ENCODE results near the gene YPEL1.

The YPEL1 gene, protein sequence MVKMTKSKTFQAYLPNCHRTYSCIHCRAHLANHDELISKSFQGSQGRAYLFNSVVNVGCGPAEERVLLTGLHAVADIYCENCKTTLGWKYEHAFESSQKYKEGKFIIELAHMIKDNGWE

DNA sequence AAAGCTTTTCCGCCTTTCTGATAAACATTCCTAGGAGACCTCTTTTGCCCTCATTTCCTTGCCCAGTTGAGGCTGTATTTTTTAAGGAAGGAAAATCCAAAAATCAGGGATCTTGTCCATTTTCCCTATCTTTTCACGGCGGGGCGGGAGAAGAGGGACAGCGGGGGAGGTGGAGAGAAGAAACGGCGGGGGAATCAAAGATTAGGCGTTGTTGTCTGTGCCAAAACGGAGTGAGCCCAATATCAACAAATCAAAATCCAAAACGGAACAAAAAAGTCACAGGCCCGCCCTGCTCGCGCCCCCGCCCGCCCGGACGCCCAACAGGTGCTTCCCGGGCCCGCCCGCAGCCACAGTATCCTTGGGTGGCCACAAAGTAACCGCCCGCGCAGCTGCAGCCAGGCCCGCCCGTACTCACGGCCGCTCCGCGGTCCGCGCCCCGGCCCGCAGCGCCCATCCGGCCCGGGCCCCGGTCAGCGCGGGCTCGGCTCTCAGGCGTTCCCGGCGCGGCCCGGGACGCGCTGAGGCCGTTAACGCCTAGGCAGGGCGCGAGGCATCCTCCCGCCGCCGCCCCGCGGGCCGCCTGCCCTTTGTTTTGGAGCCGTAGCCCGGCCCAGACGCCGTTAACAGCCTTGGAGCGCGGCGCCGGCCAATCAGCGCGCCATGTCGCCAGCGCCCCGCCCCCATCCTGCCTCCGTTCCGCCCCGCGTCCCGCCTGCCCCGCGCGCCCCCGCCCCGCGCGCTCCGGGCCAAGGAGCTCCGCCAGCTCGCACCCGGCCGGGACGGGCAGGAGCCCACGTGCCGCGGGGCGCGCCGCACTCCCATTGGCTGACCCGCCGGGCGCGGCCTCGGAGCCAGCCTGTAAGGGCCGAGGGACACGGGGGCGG, at the start of gene YPEL1:
Gene YPEL1, minus strand, starts transcription at position 595 of the 884 bp plus-strand sequence. CDS start 25,050 bp downstream, outside the sequence.
- peak; percentile 93 to 96 for DNase-seq

DNA sequence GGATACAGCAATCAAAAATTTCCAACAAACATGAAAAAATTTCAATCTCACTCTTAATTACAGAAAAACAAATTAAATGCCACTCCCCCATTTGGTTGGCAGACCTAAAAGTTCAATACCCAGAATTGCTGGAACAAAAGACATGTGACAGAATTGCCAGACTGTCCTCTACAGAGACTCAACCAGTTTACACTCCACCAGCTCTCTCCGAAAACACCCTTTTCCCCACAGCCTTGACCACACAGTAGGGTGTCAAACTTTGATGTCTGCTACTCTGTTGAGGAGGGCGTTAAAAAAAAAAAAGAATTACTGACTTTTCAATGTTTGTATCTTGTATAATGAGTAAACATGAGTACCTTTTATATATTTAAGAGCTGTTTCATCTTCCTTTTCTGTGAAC, 44.7 kb upstream of the YPEL1 start:
- DNase-seq: no peak

- no peak for DNase-seq
Observed at GRCh38 chr22:21779444-21779843, 43.9 kb upstream of the YPEL1 start.

- DNase-seq: no peak
Observed at GRCh38 chr22:21778705-21779363, 43.2 kb upstream of the YPEL1 start.

- no peak for DNase-seq
Observed at GRCh38 chr22:21771631-21771976, 36.0 kb upstream of the YPEL1 start.

DNA sequence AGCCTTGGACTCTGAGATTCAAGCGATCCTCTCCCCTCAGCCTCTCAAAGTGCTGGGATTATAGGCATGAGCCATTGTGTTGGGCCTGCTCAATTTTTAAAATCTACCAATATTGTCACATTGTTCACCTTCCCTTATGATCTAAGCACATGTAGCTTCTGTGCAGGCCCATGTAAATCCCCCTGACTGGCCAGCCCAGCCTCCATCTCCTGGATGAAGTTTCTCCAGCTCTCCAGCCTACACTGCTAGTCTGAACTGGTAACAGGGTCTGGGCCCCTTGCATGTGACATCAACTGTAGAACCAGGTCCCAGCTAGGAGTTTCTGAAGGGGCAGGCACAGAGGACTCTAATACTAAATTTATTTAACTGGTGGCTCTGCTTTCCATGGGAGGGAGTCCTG, 32.8 kb upstream of the YPEL1 start:
- no peak for DNase-seq

- DNase-seq: peak; percentile 75 to 80
Observed at GRCh38 chr22:21766691-21767462, 31.3 kb upstream of the YPEL1 start.

DNA sequence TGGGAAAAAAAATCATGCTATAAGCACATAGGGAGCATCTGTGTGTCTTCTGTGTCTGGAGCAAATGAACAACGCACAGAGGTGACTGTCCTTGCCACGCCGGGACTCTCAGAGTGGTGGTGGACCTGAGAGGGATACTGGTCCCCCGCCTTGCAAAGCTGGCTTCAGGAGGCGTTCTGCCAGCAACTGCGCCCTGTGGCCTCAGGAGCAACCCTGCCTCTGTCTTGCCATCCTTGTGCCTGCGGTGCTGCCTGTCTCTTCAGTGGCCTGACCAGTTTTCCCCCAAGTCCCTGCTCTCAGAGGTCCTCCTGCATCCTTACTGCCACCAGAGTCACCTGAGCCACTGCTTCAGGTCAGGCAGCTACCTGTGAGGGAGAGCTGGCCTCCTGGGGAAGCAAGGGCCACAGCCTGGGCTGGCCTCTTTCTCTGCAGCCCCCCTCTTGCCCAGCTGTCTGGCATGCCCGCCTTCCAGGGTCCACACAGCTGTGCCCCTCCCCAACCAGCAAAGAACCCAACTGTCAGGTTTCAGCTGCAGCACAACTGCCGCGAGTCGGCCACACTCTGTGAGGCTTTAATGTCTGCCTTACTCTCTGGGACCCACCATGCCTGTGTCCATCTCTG, 30.4 kb upstream of the YPEL1 start:
- DNase-seq: no peak

GRCh38 chr22:21764038-21764804, 28.6 kb upstream of the YPEL1 start:
- peak; percentile 38 to 46 for DNase-seq

GRCh38 chr22:21762712-21763581, 27.4 kb upstream of the YPEL1 start:
- DNase-seq: peak; percentile 60 to 69

DNA sequence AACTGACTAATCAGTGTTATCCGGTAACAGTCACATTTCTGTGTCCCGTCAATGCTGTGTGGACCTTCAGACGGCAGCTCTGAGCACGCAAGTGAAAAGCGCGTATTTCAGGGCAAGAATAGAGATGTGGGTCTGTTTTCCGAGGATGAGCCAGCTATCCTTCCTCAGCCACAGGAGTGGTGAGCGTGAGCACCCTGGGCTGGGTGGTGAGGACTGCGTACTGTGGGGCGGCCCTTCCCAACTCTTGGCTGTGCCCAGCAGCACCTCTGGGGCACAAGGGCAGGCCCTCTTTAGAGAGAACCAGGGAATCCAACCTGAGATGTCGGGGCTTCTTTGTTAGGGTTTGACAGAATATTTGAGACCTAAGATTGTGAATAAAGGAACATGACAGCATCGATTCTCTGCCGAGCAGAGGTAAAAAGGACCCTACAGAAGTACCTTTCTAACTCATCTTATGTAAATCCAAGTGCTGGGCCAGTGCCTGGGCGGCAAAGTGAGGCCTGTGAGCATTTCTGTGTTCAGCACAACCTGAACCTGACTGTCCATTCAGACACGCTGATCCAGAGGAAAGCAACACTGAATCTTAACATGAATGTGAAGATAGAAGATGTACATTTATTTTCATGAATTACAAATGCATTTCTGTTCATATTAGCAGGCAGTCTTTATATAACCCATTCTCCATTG, 26.5 kb upstream of the YPEL1 start:
- DNase-seq: no peak

- peak; percentile 37 to 57 for DNase-seq
Observed at GRCh38 chr22:21761086-21761485, 25.5 kb upstream of the YPEL1 start.

GRCh38 chr22:21760640-21761039, 25.0 kb upstream of the YPEL1 start:
- no peak for DNase-seq

GRCh38 chr22:21759646-21760376, 24.2 kb upstream of the YPEL1 start:
- no peak for DNase-seq

- DNase-seq: no peak
Observed at GRCh38 chr22:21759093-21759492, 23.5 kb upstream of the YPEL1 start.

DNA sequence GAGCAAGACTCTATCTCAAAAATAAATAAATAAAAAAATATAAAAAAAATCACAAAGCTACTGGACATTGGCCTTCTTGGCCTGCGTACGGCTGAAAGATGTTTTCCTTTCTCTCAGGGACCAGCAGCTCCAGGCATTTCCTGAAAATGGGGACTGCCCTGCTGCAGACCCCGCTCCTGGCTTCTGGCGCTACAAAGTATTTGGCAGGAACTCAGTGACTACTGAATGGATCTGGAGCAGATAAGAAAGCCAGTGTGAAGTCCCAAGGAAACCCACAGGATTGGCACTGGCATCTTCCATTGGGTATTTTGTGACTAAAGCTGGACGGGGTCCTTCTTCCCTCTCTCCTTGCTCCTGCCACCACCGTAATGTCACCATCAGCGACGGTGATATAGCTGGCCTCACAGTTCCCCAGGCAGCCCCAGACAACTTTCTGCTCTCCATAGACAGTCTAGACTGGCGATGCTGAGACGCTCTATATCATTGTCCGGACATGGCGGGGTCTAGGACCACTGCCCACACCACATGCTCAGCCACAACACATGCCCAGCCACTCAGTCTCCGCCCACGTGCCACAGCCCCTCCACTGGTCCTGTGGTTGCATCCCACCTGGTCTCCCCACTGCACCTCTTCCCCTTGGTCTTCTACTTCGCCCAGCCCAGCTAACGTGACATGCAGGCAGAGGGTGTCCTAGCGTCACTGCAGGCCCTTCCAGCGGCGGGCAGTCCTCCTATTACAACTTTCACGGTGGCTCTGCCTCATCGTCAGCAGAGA, 22.7 kb upstream of the YPEL1 start:
- DNase-seq: no peak

DNA sequence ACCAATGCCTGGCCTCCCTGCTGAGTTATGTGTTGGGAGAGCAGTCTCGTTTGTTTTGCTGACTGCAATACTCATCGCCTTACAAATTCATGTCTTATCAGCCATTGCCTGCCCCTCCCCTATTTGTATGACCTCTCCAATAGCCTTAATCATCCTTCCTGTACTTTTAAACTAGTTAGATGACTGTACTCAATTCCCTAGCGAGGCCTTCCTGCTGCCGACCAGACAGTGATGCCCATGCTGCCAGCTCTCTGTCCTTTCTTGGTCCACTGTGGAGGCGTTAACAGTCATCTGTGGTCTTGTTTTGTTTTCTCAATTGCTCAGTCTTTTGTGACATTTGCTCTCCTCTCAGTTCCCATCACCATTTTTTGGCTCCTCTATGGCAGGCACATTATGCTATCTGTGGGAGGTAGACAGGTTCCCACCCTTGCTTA, 20.3 kb upstream of the YPEL1 start:
- DNase-seq: peak in 1 of 2 experiments; percentile 37

DNA sequence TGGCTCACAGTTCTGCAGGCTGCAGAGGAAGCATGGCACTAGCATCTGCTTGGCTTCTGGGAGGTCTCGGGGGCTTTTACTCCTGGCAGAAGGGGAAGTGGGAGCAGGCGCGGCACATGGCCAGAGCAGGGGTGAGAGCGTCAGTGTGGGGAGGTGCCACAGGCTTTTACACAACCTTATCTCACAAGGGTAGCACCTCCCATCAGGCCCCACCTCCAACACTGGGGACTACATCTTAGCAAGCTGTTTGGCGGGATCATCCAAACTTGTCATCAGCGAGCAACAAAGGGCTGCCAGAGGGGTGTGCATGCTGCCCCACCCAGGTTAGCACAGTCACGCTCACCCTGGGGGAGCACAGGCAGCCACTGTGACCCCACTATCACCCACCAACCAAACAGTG, 18.9 kb upstream of the YPEL1 start:
- DNase-seq: no peak
